Neuronal stem cell (in vitro differentiated cells): ENCODE results near the gene NFKBIE.

Experiments used
- DNase-seq: peaks from one replicate; pipeline ENCODE4 v3.0.0-alpha.2; 2013; ENCODE audit warnings: low spot score
- H2AFZ ChIP-seq: one replicate; pipeline ENCODE4 v1.6.1; 2013; ENCODE audit warnings: mild to moderate bottlenecking, low read length, inconsistent platforms
- H2AK5ac ChIP-seq: 2 replicates; pipeline ENCODE4 v1.6.1; 2013; ENCODE audit warnings: low read depth, mild to moderate bottlenecking, inconsistent platforms, low read length, moderate library complexity, mixed read lengths
- H2BK120ac ChIP-seq: 2 replicates; pipeline ENCODE4 v1.6.1; 2013; ENCODE audit warnings: low read depth, mild to moderate bottlenecking, inconsistent platforms, low read length, moderate library complexity, mixed read lengths
- H2BK12ac ChIP-seq: one replicate; pipeline ENCODE4 v1.6.1; 2013; ENCODE audit warnings: low read length, inconsistent platforms
- H2BK15ac ChIP-seq: 2 replicates; pipeline ENCODE4 v1.6.1; 2013; ENCODE audit warnings: mild to moderate bottlenecking, low read length, inconsistent platforms, mixed read lengths
- H2BK5ac ChIP-seq: one replicate; pipeline ENCODE4 v1.6.1; 2013; ENCODE audit warnings: inconsistent platforms, mild to moderate bottlenecking, low read length, moderate library complexity
- H3K14ac ChIP-seq: one replicate; pipeline ENCODE4 v1.6.1; 2013; ENCODE audit warnings: low read length, inconsistent platforms
- H3K18ac ChIP-seq: 2 replicates; pipeline ENCODE4 v1.6.1; 2013; ENCODE audit warnings: low read length, inconsistent platforms
- H3K23ac ChIP-seq: 2 replicates; pipeline ENCODE4 v1.6.1; 2013; ENCODE audit warnings: low read depth, mild to moderate bottlenecking, mixed read lengths, low read length, inconsistent platforms; ENCODE audit not compliant: poor library complexity
- H3K27ac ChIP-seq: replicated peaks from 3 replicates; pipeline ENCODE4 v1.5.1; 2013; ENCODE audit warnings: low read length, inconsistent platforms
- H3K27me3 ChIP-seq, 3 experiments: 2 replicates each; pipeline ENCODE4 v1.6.1; 2013; ENCODE audit warnings: low read length in 3 of 3, mild to moderate bottlenecking in 2 of 3, inconsistent platforms in 1 of 3, low read depth in 1 of 3, mixed read lengths in 1 of 3, moderate library complexity in 1 of 3; ENCODE audit not compliant: control insufficient read depth in 3 of 3, insufficient read depth in 3 of 3
- H3K36me3 ChIP-seq, 2 donors: replicated peaks in 1 of 2; 2 replicates each; pipeline ENCODE4 v1.6.1; 2013; ENCODE audit warnings: low read length in 2 of 2; ENCODE audit not compliant: control insufficient read depth in 2 of 2, insufficient read depth in 2 of 2
- H3K4ac ChIP-seq: 2 replicates; pipeline ENCODE4 v1.6.1; 2013; ENCODE audit warnings: inconsistent platforms, mild to moderate bottlenecking, low read length, moderate library complexity
- H3K4me1 ChIP-seq, 2 donors: 1 replicate in 1 of 2; 2 replicates in 1 of 2; pipeline ENCODE4 v1.6.1; 2013; ENCODE audit warnings: low read length in 2 of 2, low read depth in 1 of 2; ENCODE audit not compliant: control insufficient read depth in 2 of 2, insufficient read depth in 1 of 2
- H3K4me2 ChIP-seq: one replicate; pipeline ENCODE4 v1.6.1; 2013; ENCODE audit warnings: mild to moderate bottlenecking, low read length, inconsistent platforms; ENCODE audit not compliant: insufficient read depth, poor library complexity, severe bottlenecking
- H3K4me3 ChIP-seq, 2 donors: 2 replicates each; pipeline ENCODE4 v1.5.1; 2013; ENCODE audit warnings: low read length in 2 of 2, mild to moderate bottlenecking in 2 of 2, inconsistent platforms in 1 of 2, moderate library complexity in 1 of 2
- H3K79me1 ChIP-seq: one replicate; pipeline ENCODE4 v1.6.1; 2013; ENCODE audit warnings: low read depth, mild to moderate bottlenecking, inconsistent platforms, low read length, moderate library complexity
- H3K9ac ChIP-seq: one replicate; pipeline ENCODE4 v1.6.1; 2013; ENCODE audit warnings: mild to moderate bottlenecking, low read depth, low read length, inconsistent platforms; ENCODE audit not compliant: poor library complexity
- H3K9me3 ChIP-seq, 2 donors: replicated peaks in 1 of 2; 2 replicates each; pipeline versions ENCODE3 to v1.6.1; 2013; ENCODE audit warnings: low read length in 2 of 2, mild to moderate bottlenecking in 2 of 2, inconsistent platforms in 1 of 2, low read depth in 1 of 2, mixed read lengths in 1 of 2, moderate library complexity in 1 of 2; ENCODE audit not compliant: control insufficient read depth in 2 of 2, insufficient read depth in 1 of 2
- H4K8ac ChIP-seq: one replicate; pipeline ENCODE4 v1.6.1; 2013; ENCODE audit warnings: low read depth, mild to moderate bottlenecking, inconsistent platforms, low read length, moderate library complexity
- H4K91ac ChIP-seq: one replicate; pipeline ENCODE4 v1.6.1; 2013; ENCODE audit warnings: low read length, low read depth, mild to moderate bottlenecking, inconsistent platforms; ENCODE audit not compliant: poor library complexity
- WGBS, 2 donors: extraction: QIAGEN DNeasy Blood & Tissue Kit; methylation state at CpG; one replicate each; pipeline ENCODE4 v1.1.7; 2013; ENCODE audit warnings: missing lambda C conversion rate in 2 of 2, mixed read lengths in 1 of 2; ENCODE audit not compliant: insufficient read length in 2 of 2, insufficient replicate concordance in 1 of 2; ENCODE audit errors: extremely low coverage in 2 of 2; 5-methylcytosine and 5-hydroxymethylcytosine counted together

The NFKBIE gene

DNA sequence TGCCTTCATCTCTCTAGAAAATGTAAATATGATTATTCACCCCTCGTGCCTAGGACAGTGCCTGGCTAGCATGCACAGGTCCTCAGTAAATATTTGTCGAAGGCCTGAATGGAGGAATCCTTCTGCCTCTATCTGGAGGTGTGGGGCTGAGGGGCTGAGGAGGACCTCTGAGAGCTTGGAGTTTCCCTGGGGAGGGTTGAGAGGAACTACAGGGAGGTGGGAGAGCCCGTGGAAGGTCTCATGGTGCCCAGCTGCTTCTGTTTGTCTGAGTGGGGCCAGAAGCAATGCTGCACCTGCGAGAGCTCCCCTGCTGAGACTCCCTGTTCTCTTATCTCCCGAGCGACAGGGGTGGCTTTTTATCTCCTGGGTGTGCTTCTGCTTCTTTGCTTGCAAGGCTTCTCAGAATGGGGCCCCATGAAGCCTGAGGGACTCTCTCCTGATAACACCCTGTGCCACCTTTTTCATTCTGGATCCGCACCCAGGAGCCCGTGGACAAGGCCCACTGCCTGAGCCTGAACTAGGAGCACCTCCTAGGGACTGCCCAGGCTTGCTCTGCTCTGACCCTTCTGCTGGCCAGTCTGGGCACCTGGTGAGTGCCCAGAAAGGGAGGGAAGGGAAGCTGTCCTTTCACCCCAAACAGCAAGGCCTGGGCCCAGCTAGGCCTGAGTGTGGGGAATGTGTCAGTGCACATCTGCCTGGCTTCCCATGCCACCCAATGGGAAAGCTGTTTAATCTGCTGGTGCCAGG, 39.6 kb downstream of the NFKBIE start:
- H2AK5ac ChIP-seq, result peak overlapping the region; percentile 20
- H2BK5ac ChIP-seq, result peak overlapping the region; percentile 43
- peak overlapping the region; percentile 58 for H3K18ac ChIP-seq
- DNase-seq, result no peak
- no peak overlapping the region for H2AFZ ChIP-seq
- H3K36me3 ChIP-seq, result peaks cover 1 to 28% of the 10 kb centered on the region in 2 donors
- no peak overlapping the region for H2BK15ac ChIP-seq
- H3K9ac ChIP-seq, result peak overlapping the region; percentile 46
- no peak overlapping the region for H3K14ac ChIP-seq
- H3K27me3 ChIP-seq, result peaks cover 0 to 2% (median 0%) of the 10 kb centered on the region in 3 experiments
- H2BK120ac ChIP-seq, result no peak overlapping the region
- H3K79me1 ChIP-seq, result peaks cover 13% of the 10 kb centered on the region
- no peak overlapping the region for H2BK12ac ChIP-seq
- H3K4me3 ChIP-seq, result no peak overlapping the region
- no peak overlapping the region for H3K4ac ChIP-seq
- no peak overlapping the region for H3K23ac ChIP-seq
- no peak overlapping the region for H3K4me2 ChIP-seq
- H4K91ac ChIP-seq, result no peak overlapping the region
- H3K9me3 ChIP-seq, result no peaks in the 10 kb centered on the region
- H4K8ac ChIP-seq, result no peak overlapping the region
- H3K4me1 ChIP-seq, result peaks cover 43 to 47% of the 10 kb centered on the region in 2 donors
- no peak overlapping the region for H3K27ac ChIP-seq
- no CpG with 5 or more reads among the region's 8 CpGs for WGBS, 2 donors

DNA sequence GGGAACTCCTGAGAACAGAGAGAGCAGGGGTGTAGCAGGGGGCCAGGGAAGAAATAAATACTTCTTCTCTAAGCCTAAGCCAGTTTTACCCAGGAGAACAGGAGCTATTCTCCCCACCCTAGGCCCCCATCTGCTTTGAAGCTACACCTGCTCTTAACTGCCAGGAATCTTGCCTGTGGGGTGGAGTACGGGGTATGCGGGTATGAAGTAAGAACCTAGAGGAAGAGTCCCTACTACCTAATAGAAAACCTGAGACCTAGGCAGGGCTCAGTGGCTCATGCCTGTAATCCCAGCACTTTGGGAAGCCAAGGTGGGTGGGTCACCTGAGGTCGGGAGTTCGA, 40.4 kb downstream of the NFKBIE start:
- Histone ChIP-seq H3K4me1 (peaks cover 43 to 47% of the 10 kb centered on the region in 2 donors), H3K23ac (no peak overlapping the region), H3K14ac (no peak overlapping the region), H3K4ac (no peak overlapping the region), H2BK15ac (no peak overlapping the region), H3K9ac (no peak overlapping the region), H2AK5ac (no peak overlapping the region), H2BK120ac (no peak overlapping the region), H3K4me2 (no peak overlapping the region), H3K79me1 (peaks cover 13% of the 10 kb centered on the region), H2AFZ (no peak overlapping the region), H2BK12ac (no peak overlapping the region), H2BK5ac (no peak overlapping the region), H3K4me3 (peak overlapping the region; percentile 20 to 56), H3K18ac (no peak overlapping the region), H4K8ac (no peak overlapping the region), H4K91ac (no peak overlapping the region), H3K27me3 (peaks cover 0 to 2% (median 0%) of the 10 kb centered on the region in 3 experiments), H3K36me3 (peaks cover 0 to 20% of the 10 kb centered on the region in 2 donors), H3K27ac (no peak overlapping the region), H3K9me3 (no peaks in the 10 kb centered on the region)
- no peak for DNase-seq
- no CpG with 5 or more reads among the region's 4 CpGs for WGBS, 2 donors

DNA sequence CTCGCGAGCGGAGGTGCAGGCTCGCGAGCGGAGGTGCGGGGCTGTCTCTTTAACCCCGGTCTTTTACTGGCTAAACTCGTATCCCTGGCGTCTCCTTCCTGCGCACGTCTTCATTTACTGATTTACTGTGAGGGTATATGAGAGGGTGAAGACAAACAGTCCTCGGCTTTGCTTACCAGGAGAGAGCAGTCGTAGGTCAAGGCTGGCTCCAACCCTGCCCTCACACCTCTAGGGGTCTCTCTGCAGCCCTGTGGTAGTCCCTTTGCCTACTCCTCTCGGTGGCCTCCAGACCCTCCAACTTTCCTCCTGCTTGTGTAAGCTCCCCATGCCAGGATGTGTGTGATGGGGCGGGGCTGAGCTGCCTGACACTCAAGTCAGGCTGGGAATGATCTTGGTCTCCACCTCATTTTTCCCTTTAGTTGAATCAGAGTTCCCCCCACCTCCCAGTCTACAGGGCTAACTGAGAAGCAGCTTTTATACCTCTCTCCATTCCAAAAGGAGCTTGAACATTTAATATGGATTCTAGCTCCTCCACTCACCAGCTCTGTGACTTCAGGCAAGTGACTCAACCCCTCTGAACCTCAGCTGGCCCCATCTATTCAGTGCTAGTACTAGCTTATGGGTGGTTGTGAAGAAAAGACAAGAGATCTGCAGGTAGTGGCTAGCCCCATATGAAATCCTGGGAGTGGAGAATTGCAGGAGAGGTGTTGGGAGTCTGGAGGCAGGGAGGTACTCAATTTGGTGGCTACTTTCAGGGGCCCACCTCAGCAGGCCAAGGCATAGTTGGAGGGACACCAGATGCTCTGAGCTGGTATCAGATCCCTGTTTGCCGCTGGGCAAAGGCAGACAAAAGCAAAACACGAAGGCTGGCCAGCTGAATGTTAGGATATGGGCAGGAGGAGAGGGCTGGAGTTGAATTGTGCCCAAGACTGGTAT, 41.1 kb downstream of the NFKBIE start:
- H2BK15ac ChIP-seq, result peak overlapping the region; percentile 63
- no peaks in the 10 kb centered on the region for H3K9me3 ChIP-seq
- no peak overlapping the region for H2BK12ac ChIP-seq
- H3K27me3 ChIP-seq, result peaks cover 0 to 2% (median 0%) of the 10 kb centered on the region in 3 experiments
- H3K79me1 ChIP-seq, result peaks cover 13% of the 10 kb centered on the region
- H3K14ac ChIP-seq, result peak overlapping the region; percentile 40
- peaks cover 0 to 13% of the 10 kb centered on the region in 2 donors for H3K36me3 ChIP-seq
- peak overlapping the region; percentile 66 for H3K18ac ChIP-seq
- H3K4me3 ChIP-seq, result peak overlapping the region; percentile 56 to 81
- H2BK5ac ChIP-seq, result no peak overlapping the region
- H3K4me2 ChIP-seq, result peak overlapping the region; percentile 85
- H3K23ac ChIP-seq, result no peak overlapping the region
- H4K8ac ChIP-seq, result no peak overlapping the region
- DNase-seq, result no peak
- peak overlapping the region; percentile 17 for H2AK5ac ChIP-seq
- H3K9ac ChIP-seq, result peak overlapping the region; percentile 90
- peak overlapping the region; percentile 72 for H2AFZ ChIP-seq
- no CpG with 5 or more reads among the region's 18 CpGs for WGBS, 2 donors
- H3K4me1 ChIP-seq, result peaks cover 43 to 47% of the 10 kb centered on the region in 2 donors
- no peak overlapping the region for H3K4ac ChIP-seq
- H3K27ac ChIP-seq, result no peak overlapping the region
- no peak overlapping the region for H4K91ac ChIP-seq
- H2BK120ac ChIP-seq, result no peak overlapping the region
